Fibroblast of lung (primary cell): ENCODE results near the gene FBF1.

Source experiments
- EZH2 ChIP-seq: IDR thresholded peaks from 2 replicates; pipeline ENCODE4 v1.5.1; 2012; ENCODE audit warnings: low read length, control low read depth, mild to moderate bottlenecking; ENCODE audit errors: missing control alignments
- TF ChIP-seq, protein P1 (sequence below), 2 donors: IDR thresholded peaks in 1 of 2; conservative IDR thresholded peaks in 1 of 2; 1 replicate in 1 of 2; 2 replicates in 1 of 2; pipeline ENCODE4 v1.5.1; 2011 to 2012; ENCODE audit warnings: low read length in 2 of 2, control low read depth in 1 of 2, inconsistent platforms in 1 of 2, low read depth in 1 of 2, mild to moderate bottlenecking in 1 of 2

DNA sequence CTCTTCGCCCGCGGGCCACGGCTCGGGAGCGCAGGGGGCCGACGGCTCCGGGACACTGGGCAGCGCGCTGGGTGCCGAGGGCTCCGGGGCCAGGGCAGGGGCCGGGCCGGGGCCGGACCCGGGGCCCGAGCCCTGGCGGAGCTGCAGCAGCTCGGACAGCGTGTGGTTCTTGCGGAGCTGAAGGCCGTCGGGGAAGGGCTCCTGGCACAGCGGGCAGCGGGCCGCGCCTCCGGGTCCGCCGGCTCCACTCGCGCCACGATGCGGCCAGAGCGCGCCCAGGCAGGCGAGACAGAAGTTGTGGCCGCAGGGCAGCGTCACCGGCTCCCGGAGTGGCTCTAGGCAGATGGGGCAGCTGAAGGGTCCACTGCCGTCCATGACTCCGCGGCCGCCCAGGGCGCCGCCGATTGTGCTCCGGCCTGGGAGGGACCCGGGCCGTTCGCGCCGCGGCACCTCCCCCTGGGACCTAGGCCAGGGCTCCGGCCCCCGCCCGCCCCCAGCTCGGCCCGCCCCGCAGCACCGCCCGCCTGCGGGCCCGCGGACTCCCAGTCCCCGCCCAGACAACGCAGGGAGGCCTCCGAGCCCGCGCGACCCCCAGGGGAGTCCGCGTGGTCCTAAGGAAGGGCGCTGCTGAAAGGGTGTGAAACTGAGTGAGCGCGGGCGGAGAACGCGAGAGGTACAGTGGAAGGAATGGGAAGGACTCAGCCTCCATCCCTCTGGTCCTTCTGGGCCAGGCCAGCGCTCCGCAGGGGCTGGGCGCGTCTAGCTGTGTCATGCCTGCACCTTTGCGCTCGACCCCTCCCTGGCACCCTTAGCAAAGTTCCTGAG lies 62.5 kb downstream of the FBF1 start, which contains the start of gene TRIM47:
- TF ChIP-seq, protein P1, sequence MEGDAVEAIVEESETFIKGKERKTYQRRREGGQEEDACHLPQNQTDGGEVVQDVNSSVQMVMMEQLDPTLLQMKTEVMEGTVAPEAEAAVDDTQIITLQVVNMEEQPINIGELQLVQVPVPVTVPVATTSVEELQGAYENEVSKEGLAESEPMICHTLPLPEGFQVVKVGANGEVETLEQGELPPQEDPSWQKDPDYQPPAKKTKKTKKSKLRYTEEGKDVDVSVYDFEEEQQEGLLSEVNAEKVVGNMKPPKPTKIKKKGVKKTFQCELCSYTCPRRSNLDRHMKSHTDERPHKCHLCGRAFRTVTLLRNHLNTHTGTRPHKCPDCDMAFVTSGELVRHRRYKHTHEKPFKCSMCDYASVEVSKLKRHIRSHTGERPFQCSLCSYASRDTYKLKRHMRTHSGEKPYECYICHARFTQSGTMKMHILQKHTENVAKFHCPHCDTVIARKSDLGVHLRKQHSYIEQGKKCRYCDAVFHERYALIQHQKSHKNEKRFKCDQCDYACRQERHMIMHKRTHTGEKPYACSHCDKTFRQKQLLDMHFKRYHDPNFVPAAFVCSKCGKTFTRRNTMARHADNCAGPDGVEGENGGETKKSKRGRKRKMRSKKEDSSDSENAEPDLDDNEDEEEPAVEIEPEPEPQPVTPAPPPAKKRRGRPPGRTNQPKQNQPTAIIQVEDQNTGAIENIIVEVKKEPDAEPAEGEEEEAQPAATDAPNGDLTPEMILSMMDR (conservative IDR thresholded peaks at IDR 0.05 in 1 of 2, IDR thresholded peaks at IDR 0.05 in 1 of 2; ENCODE audit: low read depth in 1 of 2, low read length in 2 of 2): peak; percentile 18 to 30
- TF ChIP-seq EZH2: no peak
